ENCODE measurements around the gene GADD45GIP1. TPM values are rescaled to one million over a fixed set of nuclear protein-coding genes. Genes with fewer than 3 reads are reported as not detected.

The GADD45GIP1 gene
- total RNA-seq, 1 experiment from 2014 or later: 35.9 TPM

DNA sequence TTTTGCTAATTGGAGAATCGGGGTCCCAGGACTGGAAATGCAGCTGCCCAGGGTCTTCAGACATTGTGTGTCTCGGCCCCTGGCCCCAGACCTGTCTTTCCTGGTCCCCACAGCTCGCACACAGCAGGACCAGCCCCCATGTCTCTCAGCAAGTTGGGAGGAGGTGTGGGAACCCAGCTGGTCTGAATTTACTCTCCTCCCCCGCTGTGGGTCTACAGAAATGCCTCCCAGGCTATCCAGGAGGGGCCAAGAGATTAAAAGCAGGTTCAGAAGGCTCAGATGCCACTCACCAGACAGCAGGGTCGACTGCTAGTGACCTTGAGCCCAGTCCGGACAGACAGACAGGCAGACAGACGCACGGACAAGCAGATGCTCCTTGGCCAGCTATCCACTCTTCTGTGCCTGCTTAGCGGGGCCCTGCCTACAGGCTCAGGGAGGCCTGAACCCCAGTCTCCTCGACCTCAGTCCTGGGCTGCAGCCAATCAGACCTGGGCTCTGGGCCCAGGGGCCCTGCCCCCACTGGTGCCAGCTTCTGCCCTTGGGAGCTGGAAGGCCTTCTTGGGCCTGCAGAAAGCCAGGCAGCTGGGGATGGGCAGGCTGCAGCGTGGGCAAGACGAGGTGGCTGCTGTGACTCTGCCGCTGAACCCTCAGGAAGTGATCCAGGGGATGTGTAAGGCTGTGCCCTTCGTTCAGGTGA, 12.4 kb upstream of the GADD45GIP1 start, which contains the start of gene DAND5 (continued):
- TF ChIP-seq EGR1 (IDR thresholded peaks at IDR 0.05; ENCODE audit: low read depth): no peak
- TF ChIP-seq ZNF274 (IDR thresholded peaks at IDR 0.05; ENCODE audit: low read depth, low read length): no peak
- no peak for TF ChIP-seq SIN3A (IDR thresholded peaks at IDR 0.05; ENCODE audit: low read depth)
- no peak for TF ChIP-seq POLR2A (IDR thresholded peaks at IDR 0.05; ENCODE audit: borderline replicate concordance, extremely low read depth, insufficient read depth, insufficient read length)

DNA sequence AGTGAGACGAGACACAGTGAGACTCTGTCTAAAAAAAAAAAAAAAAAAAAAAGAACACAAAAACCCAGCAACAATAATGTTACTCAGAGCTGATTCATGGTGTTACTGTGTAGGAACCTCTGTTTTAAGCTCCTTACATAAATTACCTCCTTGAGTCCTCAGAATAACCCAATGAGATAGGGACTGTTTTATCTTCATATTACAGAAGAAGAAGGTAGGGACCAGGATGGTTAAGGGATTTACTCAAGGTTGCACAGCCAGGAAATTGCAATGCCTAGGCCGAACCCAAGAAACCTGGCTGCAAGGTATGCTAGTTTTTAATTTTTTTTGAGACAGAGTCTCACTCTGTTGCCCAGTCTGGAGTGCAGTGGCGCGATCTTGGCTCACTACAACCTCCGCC, 10.9 kb upstream of the GADD45GIP1 start:
- Histone ChIP-seq H3K36me3 (ENCODE audit: control insufficient read depth in 1 of 2, insufficient read depth in 2 of 2, low read length in 2 of 2) (no peaks in the 10 kb centered on the region), H4K20me1 (ENCODE audit: insufficient read depth) (no peaks in the 10 kb centered on the region), H3K9me3 (ENCODE audit: control insufficient read depth in 1 of 2, insufficient read depth in 1 of 2, low read depth in 1 of 2, low read length in 2 of 2) (no peaks in the 10 kb centered on the region), H3K4me3 (replicated peaks in 1 of 2; ENCODE audit: low read depth in 1 of 2, low read length in 2 of 2) (no peak overlapping the region), H3K27ac (ENCODE audit: low read depth, low read length) (no peak overlapping the region), H3K79me2 (ENCODE audit: insufficient read depth, low read length) (no peaks in the 10 kb centered on the region), H3K9me2 (ENCODE audit: insufficient read depth) (no peaks in the 10 kb centered on the region), H3K4me1 (ENCODE audit: control insufficient read depth in 1 of 2, insufficient read depth in 2 of 2, low read length in 2 of 2) (peaks cover 3 to 18% of the 10 kb centered on the region in 2 experiments; a peak in 3 of 4 replicates), H2AFZ (ENCODE audit: low read depth, low read length, poor library complexity, severe bottlenecking) (no peak overlapping the region), H3K27me3 (ENCODE audit: insufficient read depth, low read length) (no peaks in the 10 kb centered on the region), H3K9ac (ENCODE audit: low read length) (no peak overlapping the region), H3K4me2 (ENCODE audit: low read length) (no peak overlapping the region)
- ChIA-PET CTCF (interaction anchor here (1.0 to 1.3 kb wide), 3 partner anchors 10 to 126 kb away, joined by 3 to 5 read pairs (median 5); no protein-coding TSS in a partner anchor), RAD21 (ENCODE audit: low non-redundant PET in 1 of 2, low total read pairs in 2 of 2, uncharacterized antibody in 2 of 2, unreplicated experiment in 2 of 2) (no interaction called here), POLR2A (no interaction called here)
- TF ChIP-seq YY1 (IDR thresholded peaks at IDR 0.05; ENCODE audit: extremely low read depth, insufficient replicate concordance, low read depth, low read length) (no peak), TCF7L2 (IDR thresholded peaks at IDR 0.05; ENCODE audit: borderline replicate concordance, extremely low read depth, insufficient read depth, insufficient read length) (no peak), JUND (IDR thresholded peaks at IDR 0.05) (no peak), SP1 (IDR thresholded peaks at IDR 0.05; ENCODE audit: low read depth) (no peak), CTCF (IDR thresholded peaks at IDR 0.05 in 2 of 3, conservative IDR thresholded peaks at IDR 0.05 in 1 of 3; ENCODE audit: borderline replicate concordance in 1 of 3, insufficient read depth in 1 of 3, low read depth in 2 of 3, low read length in 2 of 3) (no peak), EZH2 (IDR thresholded peaks at IDR 0.05) (no peak), ZFX (IDR thresholded peaks at IDR 0.05) (no peak), EGR1 (IDR thresholded peaks at IDR 0.05; ENCODE audit: low read depth) (no peak), ZNF274 (IDR thresholded peaks at IDR 0.05; ENCODE audit: low read depth, low read length) (no peak), POLR2AphosphoS5 (IDR thresholded peaks at IDR 0.05; ENCODE audit: low read depth, low read length) (no peak), FOSL1 (IDR thresholded peaks at IDR 0.05; ENCODE audit: low read depth) (no peak), ELF1 (IDR thresholded peaks at IDR 0.05; ENCODE audit: borderline replicate concordance, low read depth) (no peak), EZH2phosphoT487 (IDR thresholded peaks at IDR 0.05; ENCODE audit: borderline replicate concordance) (no peak)
- TF ChIP-seq, protein P1, sequence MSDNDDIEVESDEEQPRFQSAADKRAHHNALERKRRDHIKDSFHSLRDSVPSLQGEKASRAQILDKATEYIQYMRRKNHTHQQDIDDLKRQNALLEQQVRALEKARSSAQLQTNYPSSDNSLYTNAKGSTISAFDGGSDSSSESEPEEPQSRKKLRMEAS (IDR thresholded peaks at IDR 0.05): no peak
- TF ChIP-seq, protein P2, sequence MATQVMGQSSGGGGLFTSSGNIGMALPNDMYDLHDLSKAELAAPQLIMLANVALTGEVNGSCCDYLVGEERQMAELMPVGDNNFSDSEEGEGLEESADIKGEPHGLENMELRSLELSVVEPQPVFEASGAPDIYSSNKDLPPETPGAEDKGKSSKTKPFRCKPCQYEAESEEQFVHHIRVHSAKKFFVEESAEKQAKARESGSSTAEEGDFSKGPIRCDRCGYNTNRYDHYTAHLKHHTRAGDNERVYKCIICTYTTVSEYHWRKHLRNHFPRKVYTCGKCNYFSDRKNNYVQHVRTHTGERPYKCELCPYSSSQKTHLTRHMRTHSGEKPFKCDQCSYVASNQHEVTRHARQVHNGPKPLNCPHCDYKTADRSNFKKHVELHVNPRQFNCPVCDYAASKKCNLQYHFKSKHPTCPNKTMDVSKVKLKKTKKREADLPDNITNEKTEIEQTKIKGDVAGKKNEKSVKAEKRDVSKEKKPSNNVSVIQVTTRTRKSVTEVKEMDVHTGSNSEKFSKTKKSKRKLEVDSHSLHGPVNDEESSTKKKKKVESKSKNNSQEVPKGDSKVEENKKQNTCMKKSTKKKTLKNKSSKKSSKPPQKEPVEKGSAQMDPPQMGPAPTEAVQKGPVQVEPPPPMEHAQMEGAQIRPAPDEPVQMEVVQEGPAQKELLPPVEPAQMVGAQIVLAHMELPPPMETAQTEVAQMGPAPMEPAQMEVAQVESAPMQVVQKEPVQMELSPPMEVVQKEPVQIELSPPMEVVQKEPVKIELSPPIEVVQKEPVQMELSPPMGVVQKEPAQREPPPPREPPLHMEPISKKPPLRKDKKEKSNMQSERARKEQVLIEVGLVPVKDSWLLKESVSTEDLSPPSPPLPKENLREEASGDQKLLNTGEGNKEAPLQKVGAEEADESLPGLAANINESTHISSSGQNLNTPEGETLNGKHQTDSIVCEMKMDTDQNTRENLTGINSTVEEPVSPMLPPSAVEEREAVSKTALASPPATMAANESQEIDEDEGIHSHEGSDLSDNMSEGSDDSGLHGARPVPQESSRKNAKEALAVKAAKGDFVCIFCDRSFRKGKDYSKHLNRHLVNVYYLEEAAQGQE (IDR thresholded peaks at IDR 0.05; ENCODE audit: low read depth): no peak
- no peak for ATAC-seq
- intact Hi-C loops (cut with micrococcal nuclease): no loop called here
- BruUV-seq (replicated peaks): no TSS peak
- DNase-seq (ENCODE audit: low read depth, low spot score): no peak
